HCT116 (cell line): ENCODE measurements around the gene CHST15. TPM values are rescaled to one million over a fixed set of nuclear protein-coding genes. Genes with fewer than 3 reads are reported as not detected.

Source experiments
- ATAC-seq: fragments of 200-7000 bp; cut with Tn5 transposase; 2 replicates; pipeline ENCODE4 v1.9.1; 2020; ENCODE audit warnings: mild to moderate bottlenecking, moderate library complexity
- BruUV-seq: library from RNA; stranded (reverse); fragments of 400-500 nt; replicated peaks from 2 replicates; lab custom pipeline; 2021; lab: Mats Ljungman, UMichigan
- CTCF ChIA-PET: fragments of 300-600 bp; sonication (Branson Sonifier 250); formaldehyde crosslinking; loops from one replicate; lab custom pipeline; 2021; ENCODE audit warnings: antibody characterized with exemption; lab: Charles Lee
- POLR2A ChIA-PET: fragments of 300-600, 350-600 bp; sonication (Branson Sonifier 250); formaldehyde crosslinking; loops from one replicate; lab custom pipeline; 2021; ENCODE audit warnings: antibody characterized with exemption; lab: Charles Lee
- RAD21 ChIA-PET, 2 experiments: fragments of 300-600 bp; sonication (Branson Sonifier 250); formaldehyde crosslinking; loops; one replicate each; lab custom pipeline; 2023; ENCODE audit warnings: low total read pairs in 2 of 2; ENCODE audit not compliant: uncharacterized antibody in 2 of 2, unreplicated experiment in 2 of 2, low non-redundant PET in 1 of 2; lab: Charles Lee
- DNase-seq: peaks from one replicate; pipeline ENCODE4 v3.0.0-alpha.2; 2010; ENCODE audit warnings: low read depth, low spot score
- H2AFZ ChIP-seq: fragments of 200-600 bp; shearing (Covaris generic), sonication (generic); 2 replicates; pipeline ENCODE4 v1.6.1; 2017; ENCODE audit warnings: low read depth, mixed run types, mixed read lengths, antibody characterized with exemption, low read length; ENCODE audit not compliant: poor library complexity, severe bottlenecking
- H3K27ac ChIP-seq: 2 replicates; pipeline ENCODE4 v1.5.1; 2012; ENCODE audit warnings: low read depth, low read length
- H3K27me3 ChIP-seq: fragments of 200-600 bp; sonication (generic); 2 replicates; pipeline ENCODE4 v1.6.1; 2016; ENCODE audit warnings: mixed run types, low read length, mixed read lengths; ENCODE audit not compliant: insufficient read depth
- H3K36me3 ChIP-seq, 2 experiments: fragments of 200-500 bp in 1 of 2; fragments of 200-600 bp in 1 of 2; sonication (Bioruptor generic) in 1 of 2; sonication (generic) in 1 of 2; 2 replicates each; pipeline versions ENCODE4 v1.5.1 to v1.6.1; 2014 to 2016; ENCODE audit warnings: low read length in 2 of 2, inconsistent platforms in 1 of 2, mixed read lengths in 1 of 2, mixed run types in 1 of 2; ENCODE audit not compliant: insufficient read depth in 2 of 2, control insufficient read depth in 1 of 2
- H3K4me1 ChIP-seq, 2 experiments: fragments of 200-600 bp in 1 of 2; sonication (generic) in 1 of 2; 2 replicates each; pipeline versions ENCODE4 v1.5.1 to v1.6.1; 2012 to 2017; ENCODE audit warnings: low read length in 2 of 2, inconsistent platforms in 1 of 2, mild to moderate bottlenecking in 1 of 2, mixed read lengths in 1 of 2, mixed run types in 1 of 2, moderate library complexity in 1 of 2; ENCODE audit not compliant: insufficient read depth in 2 of 2, control insufficient read depth in 1 of 2
- H3K4me2 ChIP-seq: fragments of 200-600 bp; sonication (generic); 2 replicates; pipeline ENCODE4 v1.6.1; 2017; ENCODE audit warnings: mixed run types, low read length, mixed read lengths
- H3K4me3 ChIP-seq, 2 experiments: fragments of 200-600 bp in 1 of 2; sonication (generic) in 1 of 2; replicated peaks in 1 of 2; 2 replicates each; pipeline ENCODE4 v1.5.1; 2011 to 2016; ENCODE audit warnings: low read length in 2 of 2, control low read depth in 1 of 2, low read depth in 1 of 2, mild to moderate bottlenecking in 1 of 2, mixed read lengths in 1 of 2, mixed run types in 1 of 2
- H3K79me2 ChIP-seq: fragments of 200-600 bp; sonication (generic); 2 replicates; pipeline ENCODE4 v1.6.1; 2017; ENCODE audit warnings: mild to moderate bottlenecking, mixed run types, low read length, moderate library complexity, mixed read lengths; ENCODE audit not compliant: insufficient read depth
- H3K9ac ChIP-seq: fragments of 200-600 bp; sonication (generic); 2 replicates; pipeline ENCODE4 v1.6.1; 2016; ENCODE audit warnings: low read length, mixed read lengths
- H3K9me2 ChIP-seq: fragments of 200-600 bp; sonication (generic), shearing (Covaris generic); 2 replicates; pipeline ENCODE4 v1.6.1; 2017; ENCODE audit warnings: mixed run types, mild to moderate bottlenecking, moderate library complexity; ENCODE audit not compliant: insufficient read depth
- H3K9me3 ChIP-seq, 2 experiments: fragments of 200-500 bp in 1 of 2; fragments of 200-600 bp in 1 of 2; sonication (Bioruptor generic) in 1 of 2; sonication (generic) in 1 of 2; 2 replicates each; pipeline ENCODE4 v1.6.1; 2014 to 2017; ENCODE audit warnings: low read length in 2 of 2, mixed read lengths in 2 of 2, inconsistent platforms in 1 of 2, low read depth in 1 of 2, mild to moderate bottlenecking in 1 of 2, mixed run types in 1 of 2, moderate library complexity in 1 of 2; ENCODE audit not compliant: control insufficient read depth in 1 of 2, insufficient read depth in 1 of 2
- H4K20me1 ChIP-seq: fragments of 200-600 bp; sonication (generic), shearing (Covaris generic); 2 replicates; pipeline ENCODE4 v1.6.1; 2017; ENCODE audit warnings: mixed run types, mild to moderate bottlenecking, moderate library complexity; ENCODE audit not compliant: insufficient read depth
- CBX3 ChIP-seq: IDR thresholded peaks from 2 replicates; pipeline ENCODE4 v1.6.1; 2012; ENCODE audit warnings: low read depth
- CTCF ChIP-seq, 3 experiments: fragments of 200-600 bp in 1 of 3; sonication (generic) in 1 of 3; IDR thresholded peaks in 2 of 3; conservative IDR thresholded peaks in 1 of 3; 2 replicates each; pipeline ENCODE4 v1.5.1; 2012 to 2017; ENCODE audit warnings: low read depth in 2 of 3, low read length in 2 of 3, antibody characterized with exemption in 1 of 3, borderline replicate concordance in 1 of 3, control low read depth in 1 of 3, mild to moderate bottlenecking in 1 of 3, mixed read lengths in 1 of 3, mixed run types in 1 of 3, moderate library complexity in 1 of 3; ENCODE audit not compliant: insufficient read depth in 1 of 3
- EGR1 ChIP-seq: IDR thresholded peaks from 2 replicates; pipeline ENCODE4 v1.6.1; 2012; ENCODE audit warnings: low read depth
- ELF1 ChIP-seq: IDR thresholded peaks from 2 replicates; pipeline ENCODE4 v1.6.1; 2012; ENCODE audit warnings: low read depth, borderline replicate concordance
- EZH2phosphoT487 ChIP-seq: fragments of 200-600 bp; IDR thresholded peaks from 2 replicates; pipeline ENCODE4 v1.6.1; 2018; ENCODE audit warnings: antibody characterized with exemption, borderline replicate concordance
- FOSL1 ChIP-seq: IDR thresholded peaks from 2 replicates; pipeline ENCODE4 v1.6.1; 2012; ENCODE audit warnings: low read depth
- MAX ChIP-seq: IDR thresholded peaks from 2 replicates; pipeline ENCODE4 v1.6.1; 2012
- POLR2A ChIP-seq: IDR thresholded peaks from 2 replicates; pipeline ENCODE4 v1.7.0; 2011; ENCODE audit warnings: borderline replicate concordance; ENCODE audit not compliant: insufficient read depth, insufficient read length; ENCODE audit errors: extremely low read depth
- POLR2AphosphoS5 ChIP-seq: IDR thresholded peaks from 2 replicates; pipeline ENCODE4 v1.6.1; 2011; ENCODE audit warnings: mild to moderate bottlenecking, low read depth, low read length, moderate library complexity
- REST ChIP-seq: IDR thresholded peaks from 2 replicates; pipeline ENCODE4 v1.6.1; 2012; ENCODE audit warnings: low read depth
- SP1 ChIP-seq: IDR thresholded peaks from 2 replicates; pipeline ENCODE4 v1.6.1; 2012; ENCODE audit warnings: low read depth
- TCF7L2 ChIP-seq: IDR thresholded peaks from 2 replicates; pipeline ENCODE4 v1.7.0; 2011; ENCODE audit warnings: borderline replicate concordance, inconsistent platforms; ENCODE audit not compliant: insufficient read depth, insufficient read length; ENCODE audit errors: extremely low read depth
- ZFX ChIP-seq: fragments of 450-650 bp; IDR thresholded peaks from 2 replicates; pipeline ENCODE4 v1.6.1; 2017
- intact Hi-C: fragments of 100-400 bp; cut with micrococcal nuclease; formaldehyde crosslinking; loops from 2 replicates; pipeline ENCODE4 v1.10.0; 2022
- total RNA-seq: library from RNA; stranded (reverse); gene quantifications from one replicate; pipeline ENCODE4 v1.2.1, GENCODE V29; 2021; ENCODE audit not compliant: unreplicated experiment

Gene CHST15
- total RNA-seq, 1 experiment from 2014 or later: 47.2 TPM

GRCh38 chr10:124095096-124095495 lies 1.7 kb upstream of the CHST15 start:
- no peak overlapping the region for H3K4me2 ChIP-seq
- no TSS peak for BruUV-seq
- TF ChIP-seq REST (no peak), CBX3 (no peak)
- no peak overlapping the region for H3K27ac ChIP-seq
- no peaks in the 10 kb centered on the region for H4K20me1 ChIP-seq
- no peak for DNase-seq
- RAD21 ChIA-PET: no interaction called here
- H3K9me2 ChIP-seq: no peaks in the 10 kb centered on the region
- H3K9me3 ChIP-seq: peaks cover 0 to 8% of the 10 kb centered on the region in 2 experiments; a peak in 1 of 4 replicates
- ATAC-seq: no peak
- no peak overlapping the region for H2AFZ ChIP-seq
- POLR2A ChIA-PET: interaction anchor here (1.4 kb wide), 1 partner anchor 57 kb away, joined by 5 read pairs; no protein-coding TSS in a partner anchor
- H3K79me2 ChIP-seq: peaks cover 20% of the 10 kb centered on the region
- intact Hi-C loops: no loop called here
- H3K36me3 ChIP-seq: no peaks in the 10 kb centered on the region
- H3K9ac ChIP-seq: no peak overlapping the region
- H3K4me1 ChIP-seq: peaks cover 23 to 26% of the 10 kb centered on the region in 2 experiments
- H3K4me3 ChIP-seq: no peak overlapping the region
- CTCF ChIA-PET: no interaction called here
- no peaks in the 10 kb centered on the region for H3K27me3 ChIP-seq

GRCh38 chr10:124094419-124094785 lies 1.0 kb upstream of the CHST15 start:
- peak overlapping the region; percentile 88 for H2AFZ ChIP-seq
- RAD21 ChIA-PET: interaction anchor here in 1 of 2 experiments (1.3 kb wide), 1 partner anchor 100 kb away, joined by 4 read pairs; no protein-coding TSS in a partner anchor
- no TSS peak for BruUV-seq
- H3K9me3 ChIP-seq: peaks cover 0 to 8% of the 10 kb centered on the region in 2 experiments; a peak in 1 of 4 replicates
- intact Hi-C loops: loop anchor here (5.0 kb wide), 1 partner anchor 293 kb away; no protein-coding TSS in a partner anchor
- peak overlapping the region; percentile 87 for H3K9ac ChIP-seq
- no peak for DNase-seq
- ATAC-seq: no peak
- H3K27ac ChIP-seq: peak overlapping the region; percentile 93; the same call in 1 of the 2 replicates
- H3K4me3 ChIP-seq: peak overlapping the region; percentile 80 to 82
- no peaks in the 10 kb centered on the region for H4K20me1 ChIP-seq
- POLR2A ChIA-PET: interaction anchor here (1.4 to 1.5 kb wide), 2 partner anchors 10 to 58 kb away, joined by 3 to 5 read pairs; no protein-coding TSS in a partner anchor
- peaks cover 23 to 31% of the 10 kb centered on the region in 2 experiments for H3K4me1 ChIP-seq
- peak overlapping the region; percentile 87 for H3K4me2 ChIP-seq
- no peaks in the 10 kb centered on the region for H3K27me3 ChIP-seq
- no peaks in the 10 kb centered on the region for H3K9me2 ChIP-seq
- no peak for TF ChIP-seq MAX
- no peak for TF ChIP-seq POLR2A
- no peak for TF ChIP-seq EGR1
- no peak for TF ChIP-seq SP1
- no peak for TF ChIP-seq POLR2AphosphoS5
- no peak for TF ChIP-seq CBX3
- no peak for TF ChIP-seq CTCF (IDR thresholded peaks at IDR 0.05 in 2 of 3, conservative IDR thresholded peaks at IDR 0.05 in 1 of 3; ENCODE audit: borderline replicate concordance in 1 of 3, insufficient read depth in 1 of 3, low read depth in 2 of 3, low read length in 2 of 3)
- no peak for TF ChIP-seq EZH2phosphoT487
- no peak for TF ChIP-seq TCF7L2
- TF ChIP-seq ELF1: no peak
- TF ChIP-seq FOSL1: no peak
- TF ChIP-seq ZFX: no peak
- TF ChIP-seq, all 23 proteins: peak for 0
- no peaks in the 10 kb centered on the region for H3K36me3 ChIP-seq
- H3K79me2 ChIP-seq: peaks cover 27% of the 10 kb centered on the region
- CTCF ChIA-PET: no interaction called here
